ENCODE measurements around the gene PARD6G. TPM values are rescaled to one million over a fixed set of nuclear protein-coding genes. Genes with fewer than 3 reads are reported as not detected.

Gene PARD6G
- total RNA-seq, 1 donor from 2014 or later: 3.6 TPM

DNA sequence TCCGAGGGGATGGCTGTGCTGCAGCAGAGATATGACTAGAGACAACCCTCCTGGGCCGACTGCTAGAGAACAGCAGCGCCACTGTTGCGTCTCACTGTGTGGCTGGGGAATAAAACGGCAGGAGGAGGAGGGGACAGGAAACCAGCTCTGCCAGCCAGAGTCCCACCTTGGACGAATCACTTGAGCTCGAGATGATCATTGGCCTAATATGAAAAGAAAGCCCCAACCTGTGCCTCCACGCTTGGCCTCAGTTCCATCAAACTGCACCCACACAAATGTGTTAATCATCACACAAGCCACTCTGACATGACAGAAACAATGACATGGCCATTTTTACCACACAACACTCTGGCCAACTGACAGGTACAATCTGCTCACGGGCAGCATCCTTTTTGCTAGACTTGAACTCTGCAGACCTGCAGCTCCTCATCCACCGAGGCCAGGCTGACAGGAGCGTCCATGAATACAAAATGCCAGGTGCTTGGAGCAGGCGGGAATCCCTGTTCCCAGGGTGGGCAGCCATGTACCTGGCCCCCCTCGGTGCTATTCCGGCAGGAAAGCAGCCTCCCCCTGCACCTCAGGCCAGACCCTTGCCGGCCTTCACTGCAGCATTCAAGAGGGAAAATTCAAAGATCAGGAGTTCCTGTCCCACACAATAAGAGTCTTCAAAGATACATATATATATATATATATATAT lies 52.3 kb downstream of the PARD6G start:
- H3K4me3 ChIP-seq (ENCODE audit: low read depth, low read length): no peak overlapping the region
- DNase-seq (ENCODE audit: low read depth): no peak
- TF ChIP-seq, protein P1, sequence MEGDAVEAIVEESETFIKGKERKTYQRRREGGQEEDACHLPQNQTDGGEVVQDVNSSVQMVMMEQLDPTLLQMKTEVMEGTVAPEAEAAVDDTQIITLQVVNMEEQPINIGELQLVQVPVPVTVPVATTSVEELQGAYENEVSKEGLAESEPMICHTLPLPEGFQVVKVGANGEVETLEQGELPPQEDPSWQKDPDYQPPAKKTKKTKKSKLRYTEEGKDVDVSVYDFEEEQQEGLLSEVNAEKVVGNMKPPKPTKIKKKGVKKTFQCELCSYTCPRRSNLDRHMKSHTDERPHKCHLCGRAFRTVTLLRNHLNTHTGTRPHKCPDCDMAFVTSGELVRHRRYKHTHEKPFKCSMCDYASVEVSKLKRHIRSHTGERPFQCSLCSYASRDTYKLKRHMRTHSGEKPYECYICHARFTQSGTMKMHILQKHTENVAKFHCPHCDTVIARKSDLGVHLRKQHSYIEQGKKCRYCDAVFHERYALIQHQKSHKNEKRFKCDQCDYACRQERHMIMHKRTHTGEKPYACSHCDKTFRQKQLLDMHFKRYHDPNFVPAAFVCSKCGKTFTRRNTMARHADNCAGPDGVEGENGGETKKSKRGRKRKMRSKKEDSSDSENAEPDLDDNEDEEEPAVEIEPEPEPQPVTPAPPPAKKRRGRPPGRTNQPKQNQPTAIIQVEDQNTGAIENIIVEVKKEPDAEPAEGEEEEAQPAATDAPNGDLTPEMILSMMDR (conservative IDR thresholded peaks at IDR 0.05; ENCODE audit: low read depth, low read length): no peak

DNA sequence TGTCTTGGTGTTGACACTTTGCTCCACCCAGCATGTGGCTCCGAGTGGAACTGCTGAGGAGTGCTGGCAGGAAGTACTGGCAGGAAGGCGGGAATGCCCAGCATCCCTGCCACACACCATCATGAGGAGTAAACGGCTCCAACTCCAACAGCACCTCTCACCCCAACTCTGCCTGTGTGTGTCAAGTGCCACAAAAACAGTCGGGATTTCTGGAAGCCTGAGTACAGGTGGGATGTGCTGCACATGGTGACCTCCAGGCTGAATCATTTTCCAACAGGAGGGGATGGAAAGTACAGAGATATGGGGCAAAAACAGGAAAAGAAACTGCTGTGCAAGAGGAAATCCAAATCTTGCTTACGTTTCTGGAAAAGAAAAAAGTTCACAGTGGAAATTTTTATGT lies 53.6 kb downstream of the PARD6G start:
- DNase-seq (ENCODE audit: low read depth): no peak
- TF ChIP-seq, protein P1 (conservative IDR thresholded peaks at IDR 0.05; ENCODE audit: low read depth, low read length): no peak
- H3K4me3 ChIP-seq (ENCODE audit: low read depth, low read length): no peak overlapping the region

DNA sequence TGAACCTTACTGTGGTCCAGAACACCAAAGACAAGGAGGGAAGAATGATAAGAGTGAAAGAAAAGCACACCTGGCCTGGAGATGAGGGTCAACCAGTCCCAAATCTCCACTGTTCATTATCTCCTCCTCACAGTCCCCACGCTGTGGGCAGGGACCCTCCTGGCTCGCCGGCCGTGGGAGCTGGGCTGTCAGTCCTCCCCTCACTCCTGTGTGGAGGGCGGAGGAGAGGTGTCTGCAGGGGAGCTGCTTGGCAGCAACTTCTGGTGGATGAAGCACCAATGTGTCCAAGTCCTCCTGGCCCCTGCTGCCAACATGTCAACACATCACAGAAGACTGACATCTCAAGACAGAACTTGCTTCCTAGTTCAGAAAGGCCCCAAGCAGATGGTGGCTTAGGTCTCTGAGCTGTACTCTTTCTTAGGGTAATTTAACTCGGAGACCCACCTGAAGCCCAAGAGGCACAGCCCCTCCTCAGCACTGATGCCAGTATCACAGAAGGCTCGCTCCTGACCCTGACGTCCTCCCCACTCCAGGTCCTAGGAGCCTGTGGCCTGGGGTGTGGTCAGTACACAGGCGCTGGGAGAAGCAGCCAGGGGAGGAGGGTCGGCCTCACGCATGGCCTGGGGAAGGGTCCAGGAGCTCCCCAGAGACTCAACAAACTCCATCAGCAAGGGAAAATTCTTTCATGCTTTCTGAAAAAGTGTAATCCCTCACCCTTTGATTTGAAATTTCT lies 54.5 kb downstream of the PARD6G start:
- TF ChIP-seq, protein P1 (conservative IDR thresholded peaks at IDR 0.05; ENCODE audit: low read depth, low read length): no peak
- no peak overlapping the region for H3K4me3 ChIP-seq (ENCODE audit: low read depth, low read length)
- DNase-seq (ENCODE audit: low read depth): no peak

DNA sequence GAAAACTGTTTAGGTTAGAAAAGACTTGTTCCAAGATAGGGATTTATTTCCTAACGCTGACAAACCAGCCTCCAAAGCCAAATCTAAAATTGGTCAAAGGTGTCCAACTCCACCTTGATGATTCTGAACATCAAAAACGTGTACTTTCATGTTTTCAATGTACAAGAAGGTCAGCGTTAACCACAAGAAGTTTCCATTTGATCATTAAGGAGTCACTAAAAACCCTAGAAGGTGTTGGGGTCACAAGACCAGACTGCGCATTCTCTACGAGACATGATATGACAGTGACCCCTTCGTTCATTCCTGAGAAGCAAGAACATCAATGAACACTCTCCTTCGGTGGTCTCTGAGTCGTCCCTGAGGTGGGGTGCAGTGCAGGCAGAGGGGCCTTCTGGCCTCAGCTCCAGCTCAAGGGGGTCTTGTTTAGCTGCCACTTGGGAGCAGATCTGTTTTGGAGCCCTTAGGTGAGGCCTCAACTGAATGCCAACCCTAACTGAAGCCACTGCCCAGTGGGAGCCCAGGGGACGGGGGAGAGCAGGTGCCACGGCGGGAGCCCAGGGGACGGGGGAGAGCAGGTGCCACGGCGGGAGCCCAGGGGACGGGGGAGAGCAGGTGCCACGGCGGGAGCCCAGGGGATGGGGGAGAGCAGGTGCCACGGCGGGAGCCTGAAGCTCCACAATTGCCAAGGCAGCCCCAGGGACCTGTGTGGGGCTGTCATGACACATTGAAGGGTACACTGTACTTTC lies 55.2 kb downstream of the PARD6G start:
- TF ChIP-seq, protein P1 (conservative IDR thresholded peaks at IDR 0.05; ENCODE audit: low read depth, low read length): no peak
- DNase-seq (ENCODE audit: low read depth): no peak
- no peak overlapping the region for H3K4me3 ChIP-seq (ENCODE audit: low read depth, low read length)

DNA sequence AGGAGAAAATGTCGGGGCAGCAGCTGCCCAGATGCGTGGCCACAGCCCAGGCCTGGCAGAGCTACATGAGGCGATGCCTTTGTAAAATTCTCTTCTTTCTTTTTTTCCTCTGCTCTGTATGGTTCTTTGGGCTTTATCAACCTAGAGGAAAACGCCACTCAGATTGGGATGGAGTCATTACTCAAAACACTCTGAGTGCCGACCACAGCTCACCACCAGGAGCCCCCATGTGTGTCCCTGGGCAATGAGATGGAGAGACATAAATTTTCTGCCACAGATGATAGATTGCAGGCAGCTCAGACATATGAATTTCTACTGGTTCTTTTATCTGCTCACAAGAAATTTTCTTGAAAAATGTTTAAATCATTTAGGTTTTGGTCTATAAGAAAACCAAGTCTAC lies 56.0 kb downstream of the PARD6G start:
- no peak overlapping the region for H3K4me3 ChIP-seq (ENCODE audit: low read depth, low read length)
- no peak for DNase-seq (ENCODE audit: low read depth)
- TF ChIP-seq, protein P1 (conservative IDR thresholded peaks at IDR 0.05; ENCODE audit: low read depth, low read length): no peak

DNA sequence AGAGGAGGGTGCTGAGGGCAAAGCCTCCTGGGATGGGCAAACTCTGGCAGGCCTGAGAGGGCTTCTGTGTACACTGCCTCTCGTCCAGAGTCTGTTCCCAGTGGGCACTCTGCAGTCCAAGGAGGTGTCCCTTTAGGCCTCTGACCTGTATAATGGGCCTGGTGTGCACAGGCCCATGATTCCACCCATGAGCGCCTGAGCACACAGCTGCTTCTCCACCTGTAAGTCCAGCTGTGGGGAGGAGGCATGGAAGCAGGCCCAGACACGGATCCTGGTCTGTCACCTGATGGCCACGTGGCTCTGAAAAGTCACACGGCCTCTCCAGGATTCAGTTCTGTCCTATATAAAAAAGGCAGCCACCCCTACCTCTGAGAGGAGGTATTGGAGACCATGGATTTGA lies 57.0 kb downstream of the PARD6G start:
- TF ChIP-seq, protein P1 (conservative IDR thresholded peaks at IDR 0.05; ENCODE audit: low read depth, low read length): no peak
- no peak overlapping the region for H3K4me3 ChIP-seq (ENCODE audit: low read depth, low read length)
- DNase-seq (ENCODE audit: low read depth): no peak

Data from epithelial cell of proximal tubule (primary cell).